K562 (cell line): ENCODE results near the gene SLFN14. TPM values are rescaled to one million over a fixed set of nuclear protein-coding genes. Genes with fewer than 3 reads are reported as not detected.

Source experiments
- FOXP4 ChIP-seq: sonication (generic); formaldehyde crosslinking; IDR thresholded peaks from 2 replicates; pipeline ENCODE4 v1.8.0; 2022; ENCODE audit warnings: mild to moderate bottlenecking, missing genetic modification reagents, borderline replicate concordance
- HCFC1 ChIP-seq: IDR thresholded peaks from 2 replicates; pipeline ENCODE4 v1.6.1; 2012; ENCODE audit warnings: low read depth, low read length, improper control_type of control experiment
- HDAC8 ChIP-seq: fragments of 450-650 bp; IDR thresholded peaks from 2 replicates; pipeline ENCODE4 v1.6.1; 2016; ENCODE audit warnings: mild to moderate bottlenecking, missing genetic modification characterization, moderate library complexity, missing compliant biosample characterization
- MNT ChIP-seq, 2 experiments: fragments of 450-650 bp; conservative IDR thresholded peaks; 2 replicates each; pipeline ENCODE4 v1.6.1; 2017; ENCODE audit warnings: mild to moderate bottlenecking in 2 of 2, moderate library complexity in 2 of 2
- RAD51 ChIP-seq: fragments of 450-650 bp; IDR thresholded peaks from 2 replicates; pipeline ENCODE4 v1.7.1; 2016; ENCODE audit warnings: low read depth, mild to moderate bottlenecking, borderline replicate concordance
- RBFOX2 ChIP-seq: fragments of 200-400 bp; formaldehyde crosslinking; IDR thresholded peaks from 2 replicates; pipeline ENCODE4 v1.6.1; 2017; ENCODE audit warnings: low read depth, mild to moderate bottlenecking, low read length, moderate library complexity
- ZBTB40 ChIP-seq, 2 experiments: fragments of 450-650 bp in 1 of 2; sonication (generic) in 1 of 2; formaldehyde crosslinking in 1 of 2; IDR thresholded peaks; 2 replicates each; pipeline versions ENCODE4 v1.7.1 to v1.9.0; 2016 to 2022; ENCODE audit warnings: inconsistent platforms in 1 of 2, mild to moderate bottlenecking in 1 of 2, missing genetic modification reagents in 1 of 2
- ZBTB5 ChIP-seq: fragments of 450-650 bp; IDR thresholded peaks from 2 replicates; pipeline ENCODE4 v1.6.1; 2017; ENCODE audit warnings: antibody characterized with exemption
- ZNF274 ChIP-seq: IDR thresholded peaks from 2 replicates; pipeline ENCODE4 v1.6.1; 2011; ENCODE audit warnings: low read depth, mild to moderate bottlenecking, low read length, moderate library complexity, borderline replicate concordance
- polyA plus RNA-seq, 8 experiments: library from polyadenylated mRNA; depleted of rRNA in 4 of 8; stranded (reverse) in 5 of 8; unstranded in 3 of 8; fragments of >200 nt; fragmentation: Nextera tagmentation in 2 of 8; fragmentation: Illumina TruSeq in 1 of 8; extraction: Ambion mirVana in 2 of 8; extraction: Trizol in 1 of 8; gene quantifications; 2 replicates each; pipeline versions ENCODE4 v1.2.1 to v1.2.3, GENCODE V29; 2011 to 2014; ENCODE audit warnings: inconsistent platforms in 1 of 8, missing spikeins in 1 of 8
- total RNA-seq, 7 experiments: library from RNA; depleted of rRNA in 6 of 7; stranded (reverse); fragments of >200 nt in 6 of 7; fragmentation: Illumina TruSeq in 2 of 7; extraction: Trizol in 2 of 7; gene quantifications; 2 replicates each; pipeline versions ENCODE4 v1.2.1 to v1.2.3, GENCODE V29; 2011 to 2021; ENCODE audit warnings: low replicate concordance in 1 of 7

SLFN14 gene
- total and polyA plus RNA-seq, 9 of the 15 experiments (the other 6 are each of a cell fraction or from before 2014, with no cell fraction given) = 1.3 to 4.3 (median 3.1) TPM

GRCh38 chr17:35578197-35578928 lies 17.7 kb upstream of the SLFN14 start, which contains the start of gene PEX12 (continued):
- TF ChIP-seq ZBTB40 (IDR thresholded peaks at IDR 0.05) (peak; percentile 99), ZBTB40 (CRISPR knock-in tag; IDR thresholded peaks at IDR 0.05) (no peak), MNT (conservative IDR thresholded peaks at IDR 0.05) (peak; percentile 86 to 95), FOXP4 (no peak), HCFC1 (peak; percentile 92), RAD51 (0 out of 2 replicates have a peak, but pooled peaks have one; percentile 3), HDAC8 (tag) (0 out of 2 replicates have a peak, but pooled peaks have one; percentile 31), RBFOX2 (peak; percentile 97), ZNF274 (no peak), ZBTB5 (no peak)
